Stimulated activated naive CD8-positive, alpha-beta T cell treated with anti-CD3 and anti-CD28 coated beads, Interleukin-15, Interleukin-2, amounts not matched to agents 100 ng/mL and 50 ng/mL, for 24 hours (primary cell): Measurements from ENCODE around the gene EIF4E3.

ENCODE experiments used
- H3K27ac Mint-ChIP-seq: one replicate; pipeline ENCODE4 v1.8.0; 2021; ENCODE audit warnings: mild to moderate bottlenecking, mixed read lengths
- H3K27me3 Mint-ChIP-seq: one replicate; pipeline ENCODE4 v1.8.0; 2021; ENCODE audit warnings: mixed read lengths
- H3K36me3 Mint-ChIP-seq: one replicate; pipeline ENCODE4 v1.8.0; 2021; ENCODE audit warnings: low read depth, mixed read lengths
- H3K4me1 Mint-ChIP-seq: one replicate; pipeline ENCODE4 v1.8.0; 2021; ENCODE audit warnings: low read depth, mixed read lengths
- H3K4me3 Mint-ChIP-seq: one replicate; pipeline ENCODE4 v1.8.0; 2021; ENCODE audit warnings: mild to moderate bottlenecking, mixed read lengths
- H3K9me3 Mint-ChIP-seq: one replicate; pipeline ENCODE4 v1.8.0; 2021; ENCODE audit warnings: mixed read lengths

The EIF4E3 gene

GRCh38 chr3:71725271-71725991 is at the start of gene EIF4E3:
Gene EIF4E3, minus strand, starts transcription at chr3:71725402. Its CDS starts 35 bp downstream, at chr3:71725367.
- Mint-ChIP-seq H3K36me3 (peaks cover 5% of the 10 kb centered on the region), H3K4me1 (peaks cover 66% of the 10 kb centered on the region)

GRCh38 chr3:71771884-71772283 is 46.7 kb upstream of the EIF4E3 start:
- Mint-ChIP-seq H3K36me3 (no peaks in the 10 kb centered on the region), H3K27me3 (peaks cover 20% of the 10 kb centered on the region), H3K9me3 (no peaks in the 10 kb centered on the region), H3K4me3 (no peak overlapping the region), H3K27ac (no peak overlapping the region), H3K4me1 (no peaks in the 10 kb centered on the region)

More at GRCh38 chr3:71725271-71725991, at the start of gene EIF4E3:
- Mint-ChIP-seq H3K4me3 (peak within 1 kb of the TSS; percentile 86), H3K27me3 (no peaks in the 10 kb centered on the region), H3K27ac (peak within 1 kb of the TSS; percentile 91), H3K9me3 (no peaks in the 10 kb centered on the region)

DNA sequence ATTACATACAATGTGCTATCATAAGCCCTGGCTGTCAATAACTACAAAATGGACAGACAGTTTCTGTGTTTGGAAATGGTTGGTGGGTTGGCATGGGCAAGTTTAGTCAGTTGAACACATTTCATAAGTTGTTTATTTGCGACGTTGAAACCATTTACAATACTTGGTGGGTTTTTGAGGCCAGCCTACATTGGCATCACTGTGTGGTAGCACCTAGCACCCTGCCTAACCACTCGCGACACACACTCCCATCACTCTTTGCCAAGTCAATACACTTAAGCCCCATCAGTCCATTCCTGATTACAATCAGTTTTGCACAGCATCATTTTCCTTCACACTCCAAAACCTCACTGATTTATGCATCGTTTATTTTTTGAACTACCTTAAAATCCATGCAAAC is 45.9 kb upstream of the EIF4E3 start:
- no peaks in the 10 kb centered on the region for H3K4me1 Mint-ChIP-seq
- H3K27ac Mint-ChIP-seq: no peak overlapping the region
- H3K4me3 Mint-ChIP-seq: no peak overlapping the region
- peaks cover 18% of the 10 kb centered on the region for H3K27me3 Mint-ChIP-seq
- no peaks in the 10 kb centered on the region for H3K9me3 Mint-ChIP-seq
- H3K36me3 Mint-ChIP-seq: no peaks in the 10 kb centered on the region

DNA sequence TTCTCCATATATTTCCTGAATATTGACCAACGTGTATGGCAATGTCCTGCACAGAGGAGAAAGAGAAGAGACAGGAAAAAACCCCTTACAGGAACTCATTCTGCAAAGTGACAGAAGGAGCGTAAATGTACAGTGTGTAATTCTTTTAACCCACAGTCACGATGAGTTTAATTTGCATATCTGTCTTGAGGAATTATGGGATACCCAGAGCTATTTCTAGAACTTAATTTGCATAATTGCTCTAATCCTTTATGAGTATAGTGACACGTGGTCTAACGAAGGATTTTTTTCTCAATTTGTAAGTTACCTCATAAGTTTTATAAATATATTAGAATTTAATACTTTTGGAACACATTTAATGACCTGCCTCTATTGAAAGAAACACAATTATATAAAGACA is 38.2 kb upstream of the EIF4E3 start:
- no peaks in the 10 kb centered on the region for H3K4me1 Mint-ChIP-seq
- H3K9me3 Mint-ChIP-seq: no peaks in the 10 kb centered on the region
- no peak overlapping the region for H3K27ac Mint-ChIP-seq
- H3K27me3 Mint-ChIP-seq: peaks cover 18% of the 10 kb centered on the region
- no peak overlapping the region for H3K4me3 Mint-ChIP-seq
- no peaks in the 10 kb centered on the region for H3K36me3 Mint-ChIP-seq

GRCh38 chr3:71760140-71760539 is 34.9 kb upstream of the EIF4E3 start:
- H3K4me3 Mint-ChIP-seq: no peak overlapping the region
- H3K36me3 Mint-ChIP-seq: no peaks in the 10 kb centered on the region
- no peaks in the 10 kb centered on the region for H3K9me3 Mint-ChIP-seq
- peaks cover 3% of the 10 kb centered on the region for H3K4me1 Mint-ChIP-seq
- H3K27me3 Mint-ChIP-seq: peaks cover 34% of the 10 kb centered on the region
- H3K27ac Mint-ChIP-seq: no peak overlapping the region

- peaks cover 38% of the 10 kb centered on the region for H3K27me3 Mint-ChIP-seq
- no peak overlapping the region for H3K4me3 Mint-ChIP-seq
- peaks cover 4% of the 10 kb centered on the region for H3K4me1 Mint-ChIP-seq
- no peak overlapping the region for H3K27ac Mint-ChIP-seq
- H3K36me3 Mint-ChIP-seq: no peaks in the 10 kb centered on the region
- no peaks in the 10 kb centered on the region for H3K9me3 Mint-ChIP-seq
Measured at GRCh38 chr3:71759401-71759800, 34.2 kb upstream of the EIF4E3 start.

DNA sequence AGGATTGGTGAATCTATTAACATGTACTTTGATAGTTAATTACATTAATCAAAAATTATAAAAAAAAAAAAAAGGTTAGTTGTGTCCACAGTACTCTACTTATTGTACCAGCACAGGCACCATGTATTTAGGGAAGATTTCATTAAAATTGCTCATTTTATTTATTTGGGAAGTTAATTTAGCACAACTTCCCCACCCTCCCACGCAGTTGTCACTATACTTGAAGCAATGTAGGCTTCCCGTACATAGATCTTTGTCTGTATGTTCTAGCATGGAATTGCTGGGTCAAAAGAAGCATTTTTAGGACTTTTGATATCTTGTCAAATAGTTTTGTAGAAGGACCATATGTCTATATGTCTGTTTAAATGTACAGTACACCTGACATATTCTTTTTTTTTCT is 32.9 kb upstream of the EIF4E3 start:
- Mint-ChIP-seq H3K27ac (no peak overlapping the region), H3K4me1 (peaks cover 4% of the 10 kb centered on the region), H3K27me3 (peaks cover 39% of the 10 kb centered on the region), H3K9me3 (no peaks in the 10 kb centered on the region), H3K4me3 (no peak overlapping the region), H3K36me3 (no peaks in the 10 kb centered on the region)

- no peaks in the 10 kb centered on the region for H3K36me3 Mint-ChIP-seq
- peak overlapping the region; percentile 32 for H3K27ac Mint-ChIP-seq
- no peaks in the 10 kb centered on the region for H3K9me3 Mint-ChIP-seq
- H3K4me3 Mint-ChIP-seq: peak overlapping the region; percentile 75
- peaks cover 7% of the 10 kb centered on the region for H3K4me1 Mint-ChIP-seq
- H3K27me3 Mint-ChIP-seq: peaks cover 53% of the 10 kb centered on the region
Measured at GRCh38 chr3:71754610-71755253, 29.5 kb upstream of the EIF4E3 start.

DNA sequence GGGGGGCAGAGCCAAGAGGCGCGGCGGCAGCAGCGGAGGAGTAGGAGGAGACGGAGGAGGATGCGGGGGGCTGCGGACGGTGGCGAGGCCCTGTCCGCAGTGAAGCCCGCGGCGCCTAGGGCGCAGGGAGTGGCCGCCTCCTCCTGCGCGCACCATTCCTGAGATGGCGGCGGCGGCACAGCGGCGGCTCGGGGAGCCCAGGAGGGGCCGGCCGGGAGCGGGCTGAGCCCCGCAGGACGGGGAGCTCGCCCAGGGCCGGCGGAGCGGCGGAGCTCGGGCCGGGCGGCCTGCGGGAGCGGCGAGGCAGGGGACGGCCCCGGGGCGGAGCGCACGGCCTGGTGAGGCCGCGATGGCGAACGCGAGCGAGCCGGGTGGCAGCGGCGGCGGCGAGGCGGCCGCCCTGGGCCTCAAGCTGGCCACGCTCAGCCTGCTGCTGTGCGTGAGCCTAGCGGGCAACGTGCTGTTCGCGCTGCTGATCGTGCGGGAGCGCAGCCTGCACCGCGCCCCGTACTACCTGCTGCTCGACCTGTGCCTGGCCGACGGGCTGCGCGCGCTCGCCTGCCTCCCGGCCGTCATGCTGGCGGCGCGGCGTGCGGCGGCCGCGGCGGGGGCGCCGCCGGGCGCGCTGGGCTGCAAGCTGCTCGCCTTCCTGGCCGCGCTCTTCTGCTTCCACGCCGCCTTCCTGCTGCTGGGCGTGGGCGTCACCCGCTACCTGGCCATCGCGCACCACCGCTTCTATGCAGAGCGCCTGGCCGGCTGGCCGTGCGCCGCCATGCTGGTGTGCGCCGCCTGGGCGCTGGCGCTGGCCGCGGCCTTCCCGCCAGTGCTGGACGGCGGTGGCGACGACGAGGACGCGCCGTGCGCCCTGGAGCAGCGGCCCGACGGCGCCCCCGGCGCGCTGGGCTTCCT is 28.8 kb upstream of the EIF4E3 start, which contains the start of gene GPR27:
GPR27 (plus strand) TSS at position 155 of the 909 bp plus-strand sequence; CDS start at position 350, 195 bp downstream.
- H3K9me3 Mint-ChIP-seq: no peaks in the 10 kb centered on the region
- H3K4me1 Mint-ChIP-seq: peaks cover 7% of the 10 kb centered on the region
- no peaks in the 10 kb centered on the region for H3K36me3 Mint-ChIP-seq
- H3K4me3 Mint-ChIP-seq: peak within 1 kb of the TSS; percentile 62
- H3K27me3 Mint-ChIP-seq: peaks cover 54% of the 10 kb centered on the region
- H3K27ac Mint-ChIP-seq: no peak within 1 kb of the TSS

DNA sequence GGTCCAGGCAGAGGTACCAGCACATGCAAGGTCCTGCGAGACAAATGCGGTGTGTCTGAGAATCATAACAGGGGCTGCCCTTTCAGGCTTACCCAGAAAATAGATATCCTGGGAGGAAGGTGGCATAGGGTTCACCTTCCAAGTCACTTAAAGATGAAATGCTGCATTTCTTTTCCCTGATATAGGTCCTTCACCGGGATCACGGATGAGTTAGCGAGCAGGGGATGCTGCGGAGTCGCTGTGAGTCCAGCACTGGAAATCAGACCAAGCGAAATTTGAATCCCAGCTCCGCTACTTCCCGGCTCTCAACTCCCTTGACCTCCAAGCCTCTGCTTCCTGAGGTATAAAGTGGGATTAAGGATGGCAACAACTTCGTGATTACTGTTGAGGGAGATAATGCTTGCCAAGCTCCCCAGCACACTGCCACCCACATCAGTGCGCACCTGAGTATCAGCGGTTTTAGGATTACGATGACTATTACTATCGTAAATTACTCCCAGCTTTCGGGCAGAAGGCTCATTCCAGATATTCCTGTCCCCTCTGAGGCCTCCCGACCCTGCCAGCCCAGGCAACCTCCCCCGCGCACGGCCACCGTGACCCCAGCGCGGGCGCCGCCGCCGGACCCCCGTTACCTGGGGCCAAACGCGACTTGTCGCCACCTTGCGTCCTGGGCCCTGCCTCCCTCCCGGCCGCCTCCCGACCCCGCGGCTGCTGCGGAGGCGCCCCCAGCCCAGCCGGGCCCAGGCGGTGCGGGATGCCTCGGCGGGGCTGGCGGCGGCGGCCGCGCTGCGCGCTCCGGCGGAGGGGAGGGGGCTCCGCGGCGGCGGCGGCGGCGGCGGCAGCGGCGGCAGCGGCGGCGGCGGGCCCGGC is 27.9 kb upstream of the EIF4E3 start:
- Mint-ChIP-seq H3K36me3 (no peaks in the 10 kb centered on the region), H3K27me3 (peaks cover 54% of the 10 kb centered on the region), H3K4me3 (peak overlapping the region; percentile 62), H3K27ac (no peak overlapping the region), H3K9me3 (no peaks in the 10 kb centered on the region), H3K4me1 (peaks cover 7% of the 10 kb centered on the region)

DNA sequence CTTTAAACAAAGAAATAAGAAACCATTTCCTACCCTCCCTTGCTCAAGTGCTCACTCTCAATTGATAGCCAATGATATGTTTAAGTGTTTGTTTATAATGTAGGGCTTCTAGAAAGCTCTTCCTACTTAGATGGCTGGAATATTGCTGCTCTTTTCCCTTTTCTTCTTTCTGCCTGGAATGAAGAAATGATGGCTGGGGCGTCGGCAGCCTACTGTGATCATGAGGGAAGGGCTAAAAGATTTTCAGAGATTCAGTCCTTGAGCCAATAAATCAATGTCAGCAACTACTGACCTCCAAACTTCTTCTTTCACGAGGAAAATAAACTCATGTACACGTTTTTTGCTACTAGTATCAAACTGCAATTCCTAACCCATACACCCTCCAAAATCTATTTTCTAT is 26.4 kb upstream of the EIF4E3 start:
- peaks cover 7% of the 10 kb centered on the region for H3K4me1 Mint-ChIP-seq
- H3K27me3 Mint-ChIP-seq: peaks cover 48% of the 10 kb centered on the region
- H3K4me3 Mint-ChIP-seq: no peak overlapping the region
- H3K9me3 Mint-ChIP-seq: no peaks in the 10 kb centered on the region
- no peaks in the 10 kb centered on the region for H3K36me3 Mint-ChIP-seq
- no peak overlapping the region for H3K27ac Mint-ChIP-seq

GRCh38 chr3:71744738-71745137 is 19.5 kb upstream of the EIF4E3 start:
- H3K27me3 Mint-ChIP-seq: peaks cover 1% of the 10 kb centered on the region
- H3K4me3 Mint-ChIP-seq: no peak overlapping the region
- H3K36me3 Mint-ChIP-seq: peaks cover 9% of the 10 kb centered on the region
- H3K27ac Mint-ChIP-seq: no peak overlapping the region
- no peaks in the 10 kb centered on the region for H3K4me1 Mint-ChIP-seq
- peaks cover 33% of the 10 kb centered on the region for H3K9me3 Mint-ChIP-seq

GRCh38 chr3:71742621-71743020 is 17.4 kb upstream of the EIF4E3 start:
- no peaks in the 10 kb centered on the region for H3K4me1 Mint-ChIP-seq
- peaks cover 8% of the 10 kb centered on the region for H3K27me3 Mint-ChIP-seq
- no peak overlapping the region for H3K27ac Mint-ChIP-seq
- peaks cover 33% of the 10 kb centered on the region for H3K9me3 Mint-ChIP-seq
- no peak overlapping the region for H3K4me3 Mint-ChIP-seq
- peaks cover 9% of the 10 kb centered on the region for H3K36me3 Mint-ChIP-seq

GRCh38 chr3:71734881-71735280 is 9.7 kb upstream of the EIF4E3 start:
- H3K9me3 Mint-ChIP-seq: peaks cover 8% of the 10 kb centered on the region
- H3K27me3 Mint-ChIP-seq: peaks cover 10% of the 10 kb centered on the region
- peaks cover 4% of the 10 kb centered on the region for H3K4me1 Mint-ChIP-seq
- no peak overlapping the region for H3K4me3 Mint-ChIP-seq
- no peak overlapping the region for H3K27ac Mint-ChIP-seq
- no peaks in the 10 kb centered on the region for H3K36me3 Mint-ChIP-seq
